Stimulated activated CD4-positive, alpha-beta T cell treated with anti-CD3 and anti-CD28 coated beads, Interleukin-2, amount 100 ng/mL, for 24 hours (primary cell): ENCODE data around the gene SEZ6L.

Experiments used
- DNase-seq, 2 donors: peaks; one replicate each; pipeline ENCODE4 v3.0.0-alpha.2; 2020

Gene SEZ6L

GRCh38 chr22:26342745-26343410, 173.6 kb downstream of the SEZ6L start:
- no peak for DNase-seq

GRCh38 chr22:26345496-26345895, 176.2 kb downstream of the SEZ6L start:
- no peak for DNase-seq

GRCh38 chr22:26348810-26349526, 179.7 kb downstream of the SEZ6L start:
- no peak for DNase-seq

- no peak for DNase-seq
Measured at GRCh38 chr22:26354707-26355106, 185.4 kb downstream of the SEZ6L start.

- DNase-seq, result no peak
Measured at GRCh38 chr22:26357281-26357680, 188.0 kb downstream of the SEZ6L start.

- no peak for DNase-seq
Measured at GRCh38 chr22:26357813-26358212, 188.6 kb downstream of the SEZ6L start.

GRCh38 chr22:26359156-26359555, 189.9 kb downstream of the SEZ6L start:
- DNase-seq, result no peak

- DNase-seq, result peak; percentile 71 to 76
Measured at GRCh38 chr22:26360169-26360885, 191.1 kb downstream of the SEZ6L start.

GRCh38 chr22:26362471-26362870, 193.2 kb downstream of the SEZ6L start:
- DNase-seq, result no peak

GRCh38 chr22:26364066-26365015, 195.1 kb downstream of the SEZ6L start:
- peak; percentile 37 to 56 for DNase-seq

GRCh38 chr22:26367402-26368245, 198.4 kb downstream of the SEZ6L start:
- peak; percentile 69 to 76 for DNase-seq

- DNase-seq, result no peak
Measured at GRCh38 chr22:26372890-26373289, 203.6 kb downstream of the SEZ6L start.

GRCh38 chr22:26374391-26375026, 205.2 kb downstream of the SEZ6L start:
- DNase-seq, result no peak

GRCh38 chr22:26377170-26377830, 208.0 kb downstream of the SEZ6L start:
- no peak for DNase-seq

- DNase-seq, result no peak
Measured at GRCh38 chr22:26380072-26380830, 211.0 kb downstream of the SEZ6L start.

GRCh38 chr22:26382782-26383181, 213.5 kb downstream of the SEZ6L start:
- DNase-seq, result no peak

GRCh38 chr22:26383968-26384556, 214.8 kb downstream of the SEZ6L start:
- no peak for DNase-seq

GRCh38 chr22:26385164-26385563, 215.9 kb downstream of the SEZ6L start:
- no peak for DNase-seq

- no peak for DNase-seq
Measured at GRCh38 chr22:26389125-26389524, 219.9 kb downstream of the SEZ6L start.
